ENCODE data around the gene NAT16. TPM values are rescaled to one million over a fixed set of nuclear protein-coding genes. Genes with fewer than 3 reads are reported as not detected.

Gene NAT16
- total and polyA plus RNA-seq, 10 donors, result not detected

DNA sequence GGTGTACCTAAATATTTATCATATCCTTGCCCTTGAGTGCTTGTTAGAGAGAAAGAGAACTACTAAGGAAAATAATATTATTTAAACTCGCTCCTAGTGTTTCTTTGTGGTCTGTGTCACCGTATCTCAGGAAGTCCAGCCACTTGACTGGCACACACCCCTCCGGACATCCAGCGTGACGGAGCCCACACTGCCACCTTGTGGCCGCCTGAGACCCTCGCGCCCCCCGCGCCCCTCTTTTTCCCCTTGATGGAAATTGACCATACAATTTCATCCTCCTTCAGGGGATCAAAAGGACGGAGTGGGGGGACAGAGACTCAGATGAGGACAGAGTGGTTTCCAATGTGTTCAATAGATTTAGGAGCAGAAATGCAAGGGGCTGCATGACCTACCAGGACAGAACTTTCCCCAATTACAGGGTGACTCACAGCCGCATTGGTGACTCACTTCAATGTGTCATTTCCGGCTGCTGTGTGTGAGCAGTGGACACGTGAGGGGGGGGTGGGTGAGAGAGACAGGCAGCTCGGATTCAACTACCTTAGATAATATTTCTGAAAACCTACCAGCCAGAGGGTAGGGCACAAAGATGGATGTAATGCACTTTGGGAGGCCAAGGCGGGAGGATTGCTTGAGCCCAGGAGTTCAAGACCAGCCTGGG, 41.8 kb downstream of the NAT16 start:
- WGBS, 5 donors, result 4 to 12% (median 5%) methylated on average over 16 of the region's 16 CpGs

DNA sequence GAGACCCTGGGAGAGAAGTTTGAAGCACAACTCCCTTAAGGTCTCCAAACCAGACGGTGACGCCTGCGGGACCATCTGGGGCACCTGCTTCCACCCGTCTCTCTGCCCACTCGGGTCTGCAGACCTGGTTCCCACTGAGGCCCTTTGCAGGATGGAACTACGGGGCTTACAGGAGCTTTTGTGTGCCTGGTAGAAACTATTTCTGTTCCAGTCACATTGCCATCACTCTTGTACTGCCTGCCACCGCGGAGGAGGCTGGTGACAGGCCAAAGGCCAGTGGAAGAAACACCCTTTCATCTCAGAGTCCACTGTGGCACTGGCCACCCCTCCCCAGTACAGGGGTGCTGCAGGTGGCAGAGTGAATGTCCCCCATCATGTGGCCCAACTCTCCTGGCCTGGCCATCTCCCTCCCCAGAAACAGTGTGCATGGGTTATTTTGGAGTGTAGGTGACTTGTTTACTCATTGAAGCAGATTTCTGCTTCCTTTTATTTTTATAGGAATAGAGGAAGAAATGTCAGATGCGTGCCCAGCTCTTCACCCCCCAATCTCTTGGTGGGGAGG, 42.4 kb downstream of the NAT16 start:
- Histone ChIP-seq H3K9me3 (no peaks in the 10 kb centered on the region), H3K4me1 (peaks cover 9 to 27% (median 16%) of the 10 kb centered on the region in 6 donors), H3K27me3 (replicated peaks in 1 of 7) (peaks cover 0 to 54% (median 0%) of the 10 kb centered on the region in 7 donors), H3K4me3 (peak overlapping the region in 2 of 8 donors; percentile 1 to 43), H3K36me3 (peaks cover 0 to 12% (median 0%) of the 10 kb centered on the region in 6 donors), H3K27ac (peak overlapping the region in 4 of 8 donors; percentile 32 to 70 (median 56))
- DNase-seq, result no peak
- no peak for TF ChIP-seq POLR2A (IDR thresholded peaks at IDR 0.05)
- no peak for TF ChIP-seq POLR2AphosphoS5 (IDR thresholded peaks at IDR 0.05)
- TF ChIP-seq, protein P1, sequence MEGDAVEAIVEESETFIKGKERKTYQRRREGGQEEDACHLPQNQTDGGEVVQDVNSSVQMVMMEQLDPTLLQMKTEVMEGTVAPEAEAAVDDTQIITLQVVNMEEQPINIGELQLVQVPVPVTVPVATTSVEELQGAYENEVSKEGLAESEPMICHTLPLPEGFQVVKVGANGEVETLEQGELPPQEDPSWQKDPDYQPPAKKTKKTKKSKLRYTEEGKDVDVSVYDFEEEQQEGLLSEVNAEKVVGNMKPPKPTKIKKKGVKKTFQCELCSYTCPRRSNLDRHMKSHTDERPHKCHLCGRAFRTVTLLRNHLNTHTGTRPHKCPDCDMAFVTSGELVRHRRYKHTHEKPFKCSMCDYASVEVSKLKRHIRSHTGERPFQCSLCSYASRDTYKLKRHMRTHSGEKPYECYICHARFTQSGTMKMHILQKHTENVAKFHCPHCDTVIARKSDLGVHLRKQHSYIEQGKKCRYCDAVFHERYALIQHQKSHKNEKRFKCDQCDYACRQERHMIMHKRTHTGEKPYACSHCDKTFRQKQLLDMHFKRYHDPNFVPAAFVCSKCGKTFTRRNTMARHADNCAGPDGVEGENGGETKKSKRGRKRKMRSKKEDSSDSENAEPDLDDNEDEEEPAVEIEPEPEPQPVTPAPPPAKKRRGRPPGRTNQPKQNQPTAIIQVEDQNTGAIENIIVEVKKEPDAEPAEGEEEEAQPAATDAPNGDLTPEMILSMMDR (IDR thresholded peaks at IDR 0.05 in 8 of 11, conservative IDR thresholded peaks at IDR 0.05 in 3 of 11), result no peak
- 59 to 71% (median 69%) methylated on average over 8 to 9 of the region's 9 CpGs for WGBS, 5 donors
- intact Hi-C loops (cut with DNase I; ENCODE audit: low total_unique reads), result loop anchor here (5.0 kb wide), 1 partner anchor 40 kb away; no protein-coding TSS in a partner anchor

More for the DNA sequence above, 41.8 kb downstream of the NAT16 start:
- H3K27me3 ChIP-seq (replicated peaks in 1 of 7), result peaks cover 0 to 56% (median 0%) of the 10 kb centered on the region in 7 donors
- TF ChIP-seq POLR2AphosphoS5 (IDR thresholded peaks at IDR 0.05), result peak; percentile 37 to 72 (median 39)
- no peak for TF ChIP-seq POLR2A (IDR thresholded peaks at IDR 0.05)
- TF ChIP-seq, protein P1 (IDR thresholded peaks at IDR 0.05 in 8 of 11, conservative IDR thresholded peaks at IDR 0.05 in 3 of 11), result peak; percentile 41 to 87 (median 73)
- peaks cover 0 to 9% (median 0%) of the 10 kb centered on the region in 6 donors for H3K36me3 ChIP-seq
- H3K27ac ChIP-seq, result peak overlapping the region in 6 of 8 donors; percentile 7 to 70 (median 38)
- intact Hi-C loops (cut with DNase I; ENCODE audit: low total_unique reads), result loop anchor here (5.0 kb wide), 1 partner anchor 41 kb away; no protein-coding TSS in a partner anchor
- H3K4me3 ChIP-seq, result peak overlapping the region in 2 of 8 donors; percentile 1 to 43
- no peak for DNase-seq
- H3K9me3 ChIP-seq, result no peaks in the 10 kb centered on the region
- peaks cover 9 to 27% (median 16%) of the 10 kb centered on the region in 6 donors for H3K4me1 ChIP-seq

DNA sequence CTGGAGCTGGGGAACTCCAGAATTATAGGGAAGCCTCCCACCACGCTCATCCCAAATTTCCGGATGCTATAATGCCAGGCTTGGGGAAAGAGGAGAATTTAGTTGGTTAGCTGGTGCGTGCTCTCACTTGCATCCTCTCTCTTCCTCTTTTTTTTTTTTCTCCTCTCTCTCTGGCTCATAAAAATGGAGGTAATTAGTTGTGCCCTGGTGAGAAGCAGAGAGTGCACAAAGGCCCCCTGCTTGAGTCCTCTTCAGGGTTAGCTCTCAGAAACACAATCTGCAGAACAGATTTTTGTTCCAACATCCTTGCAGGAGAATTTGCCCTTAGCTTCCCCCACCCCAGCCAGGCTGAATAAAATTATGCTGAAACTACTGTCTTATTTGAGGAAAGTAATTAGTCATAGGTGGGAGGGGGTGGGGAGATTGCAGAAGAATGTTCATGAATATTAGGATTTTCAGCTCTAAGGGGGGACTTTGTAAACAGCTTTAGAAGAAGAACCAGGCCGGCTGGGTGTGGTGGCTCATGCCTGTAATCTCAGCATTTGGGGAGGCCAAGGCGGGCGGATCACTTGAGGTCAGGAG, 45.6 kb downstream of the NAT16 start:
- intact Hi-C loops (cut with DNase I; ENCODE audit: low total_unique reads), result no loop called here
- peaks cover 9 to 27% (median 16%) of the 10 kb centered on the region in 6 donors for H3K4me1 ChIP-seq

More for the DNA sequence above, 45.6 kb downstream of the NAT16 start:
- Histone ChIP-seq H3K27ac (no peak overlapping the region), H3K9me3 (no peaks in the 10 kb centered on the region), H3K27me3 (replicated peaks in 1 of 7) (peaks cover 0 to 58% (median 0%) of the 10 kb centered on the region in 7 donors), H3K36me3 (peaks cover 0 to 33% (median 0%) of the 10 kb centered on the region in 6 donors), H3K4me3 (no peak overlapping the region)
- WGBS, 5 donors, result 66 to 80% (median 73%) methylated on average over 6 of the region's 6 CpGs
- no peak for DNase-seq
- TF ChIP-seq POLR2AphosphoS5 (IDR thresholded peaks at IDR 0.05) (no peak), POLR2A (IDR thresholded peaks at IDR 0.05) (no peak)
- TF ChIP-seq, protein P1 (IDR thresholded peaks at IDR 0.05 in 8 of 11, conservative IDR thresholded peaks at IDR 0.05 in 3 of 11), result no peak
